Measurements from ENCODE around the gene EPN2.

The EPN2 gene

GRCh38 chr17:19281161-19281560 lies 44.0 kb downstream of the EPN2 start:
- peaks cover 15% of the 10 kb centered on the region for H3K4me1 ChIP-seq (ENCODE audit: control insufficient read depth, insufficient read depth, low read length)
- H3K4me3 ChIP-seq (ENCODE audit: low read length in 2 of 2), result no peak overlapping the region
- H3K9ac ChIP-seq (ENCODE audit: low read length in 2 of 2), result no peak overlapping the region
- no peaks in the 10 kb centered on the region for H3K27me3 ChIP-seq (ENCODE audit: control insufficient read depth in 1 of 2, insufficient read depth in 2 of 2, low read length in 2 of 2)
- no peak overlapping the region for H3K27ac ChIP-seq (ENCODE audit: low read length)
- H3K36me3 ChIP-seq (ENCODE audit: control insufficient read depth in 2 of 2, insufficient read depth in 2 of 2, low read length in 2 of 2), result peaks cover 0 to 7% of the 10 kb centered on the region in 2 donors
- H3K9me3 ChIP-seq (ENCODE audit: control insufficient read depth in 2 of 2, low read length in 2 of 2), result no peaks in the 10 kb centered on the region

GRCh38 chr17:19284005-19284959 lies 47.1 kb downstream of the EPN2 start:
- Histone ChIP-seq H3K9ac (ENCODE audit: low read length in 2 of 2) (no peak overlapping the region), H3K27ac (ENCODE audit: low read length) (no peak overlapping the region), H3K4me3 (ENCODE audit: low read length in 2 of 2) (no peak overlapping the region), H3K4me1 (ENCODE audit: control insufficient read depth, insufficient read depth, low read length) (peaks cover 39% of the 10 kb centered on the region), H3K9me3 (ENCODE audit: control insufficient read depth in 2 of 2, low read length in 2 of 2) (no peaks in the 10 kb centered on the region), H3K36me3 (ENCODE audit: control insufficient read depth in 2 of 2, insufficient read depth in 2 of 2, low read length in 2 of 2) (peaks cover 0 to 7% of the 10 kb centered on the region in 2 donors), H3K27me3 (ENCODE audit: control insufficient read depth in 1 of 2, insufficient read depth in 2 of 2, low read length in 2 of 2) (no peaks in the 10 kb centered on the region)

DNA sequence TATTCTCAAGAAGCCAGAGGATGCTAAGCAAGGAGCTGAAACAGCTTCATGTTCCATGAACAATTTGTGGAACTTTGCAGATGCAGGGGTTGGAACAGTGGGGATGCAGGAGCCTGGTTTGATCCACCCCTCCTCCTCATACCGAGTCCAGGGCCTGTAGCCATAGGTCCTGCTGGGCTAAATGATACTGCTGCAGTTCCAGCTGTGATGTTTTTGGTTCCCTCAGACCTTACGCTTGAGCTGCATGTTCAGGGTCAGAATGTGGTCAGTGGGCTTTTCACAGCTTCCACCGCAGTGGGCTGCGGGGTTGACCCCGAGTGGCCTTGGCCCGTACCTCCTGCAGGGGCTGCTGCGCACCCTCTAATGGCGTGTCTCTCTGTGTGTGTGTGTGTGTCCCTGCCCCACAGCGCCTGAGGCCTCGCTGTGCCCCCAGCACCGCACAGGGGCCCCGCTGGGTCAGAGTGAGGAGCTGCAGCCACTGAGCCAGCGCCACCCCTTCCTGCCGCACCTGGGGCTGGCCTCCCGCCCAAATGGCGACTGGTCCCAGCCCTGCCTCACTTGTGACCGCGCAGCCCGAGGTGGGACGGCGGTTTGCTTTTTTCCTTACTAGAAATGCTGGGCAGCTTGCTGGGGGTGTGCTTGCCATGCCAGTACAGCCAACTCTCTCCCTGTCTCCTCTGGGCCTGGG lies 48.2 kb downstream of the EPN2 start:
- Histone ChIP-seq H3K27ac (ENCODE audit: low read length) (no peak overlapping the region), H3K4me3 (ENCODE audit: low read length in 2 of 2) (no peak overlapping the region), H3K4me1 (ENCODE audit: control insufficient read depth, insufficient read depth, low read length) (peaks cover 49% of the 10 kb centered on the region)

GRCh38 chr17:19286751-19287341 lies 49.7 kb downstream of the EPN2 start:
- peak overlapping the region; percentile 2 to 44 for H3K4me3 ChIP-seq (ENCODE audit: low read length in 2 of 2)
- H3K27me3 ChIP-seq (ENCODE audit: control insufficient read depth in 1 of 2, insufficient read depth in 2 of 2, low read length in 2 of 2), result no peaks in the 10 kb centered on the region
- peaks cover 0 to 6% of the 10 kb centered on the region in 2 donors for H3K36me3 ChIP-seq (ENCODE audit: control insufficient read depth in 2 of 2, insufficient read depth in 2 of 2, low read length in 2 of 2)
- H3K9me3 ChIP-seq (ENCODE audit: control insufficient read depth in 2 of 2, low read length in 2 of 2), result no peaks in the 10 kb centered on the region
- peak overlapping the region; percentile 55 for H3K27ac ChIP-seq (ENCODE audit: low read length)
- H3K4me1 ChIP-seq (ENCODE audit: control insufficient read depth, insufficient read depth, low read length), result peaks cover 63% of the 10 kb centered on the region
- H3K9ac ChIP-seq (ENCODE audit: low read length in 2 of 2), result no peak overlapping the region

More for the DNA sequence above, 48.2 kb downstream of the EPN2 start:
- H3K9me3 ChIP-seq (ENCODE audit: control insufficient read depth in 2 of 2, low read length in 2 of 2), result no peaks in the 10 kb centered on the region
- H3K9ac ChIP-seq (ENCODE audit: low read length in 2 of 2), result no peak overlapping the region
- H3K27me3 ChIP-seq (ENCODE audit: control insufficient read depth in 1 of 2, insufficient read depth in 2 of 2, low read length in 2 of 2), result no peaks in the 10 kb centered on the region
- peaks cover 0 to 7% of the 10 kb centered on the region in 2 donors for H3K36me3 ChIP-seq (ENCODE audit: control insufficient read depth in 2 of 2, insufficient read depth in 2 of 2, low read length in 2 of 2)

DNA sequence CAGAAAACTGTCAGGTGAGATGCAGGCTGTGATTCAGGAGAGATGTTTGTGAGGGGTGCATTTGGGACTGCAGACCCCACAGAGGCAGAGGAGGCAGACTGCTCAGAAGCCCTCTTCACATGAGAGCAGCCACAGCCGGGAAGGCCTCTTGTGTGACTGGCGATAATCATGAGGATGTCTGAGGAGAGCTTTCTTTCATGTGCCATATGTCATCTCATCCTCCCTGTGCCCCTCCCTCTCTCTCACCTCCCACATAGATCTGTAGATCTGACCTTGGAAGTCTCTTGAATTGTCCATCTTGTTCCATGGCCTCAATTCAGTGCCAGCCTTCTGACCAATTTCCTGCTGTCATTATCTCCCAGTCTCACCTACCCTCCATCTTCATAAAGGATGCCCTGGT lies 50.5 kb downstream of the EPN2 start:
- H3K9me3 ChIP-seq (ENCODE audit: control insufficient read depth in 2 of 2, low read length in 2 of 2), result no peaks in the 10 kb centered on the region
- peak overlapping the region in 1 of 2 donors; percentile 44 for H3K4me3 ChIP-seq (ENCODE audit: low read length in 2 of 2)
- peaks cover 69% of the 10 kb centered on the region for H3K4me1 ChIP-seq (ENCODE audit: control insufficient read depth, insufficient read depth, low read length)
- H3K36me3 ChIP-seq (ENCODE audit: control insufficient read depth in 2 of 2, insufficient read depth in 2 of 2, low read length in 2 of 2), result peaks cover 0 to 3% of the 10 kb centered on the region in 2 donors
- no peak overlapping the region for H3K9ac ChIP-seq (ENCODE audit: low read length in 2 of 2)
- no peaks in the 10 kb centered on the region for H3K27me3 ChIP-seq (ENCODE audit: control insufficient read depth in 1 of 2, insufficient read depth in 2 of 2, low read length in 2 of 2)
- peak overlapping the region; percentile 55 for H3K27ac ChIP-seq (ENCODE audit: low read length)

GRCh38 chr17:19288453-19288852 lies 51.3 kb downstream of the EPN2 start:
- Histone ChIP-seq H3K9ac (ENCODE audit: low read length in 2 of 2) (no peak overlapping the region), H3K27ac (ENCODE audit: low read length) (peak overlapping the region; percentile 55), H3K4me3 (ENCODE audit: low read length in 2 of 2) (no peak overlapping the region), H3K4me1 (ENCODE audit: control insufficient read depth, insufficient read depth, low read length) (peaks cover 69% of the 10 kb centered on the region), H3K27me3 (ENCODE audit: control insufficient read depth in 1 of 2, insufficient read depth in 2 of 2, low read length in 2 of 2) (no peaks in the 10 kb centered on the region), H3K36me3 (ENCODE audit: control insufficient read depth in 2 of 2, insufficient read depth in 2 of 2, low read length in 2 of 2) (no peaks in the 10 kb centered on the region), H3K9me3 (ENCODE audit: control insufficient read depth in 2 of 2, low read length in 2 of 2) (no peaks in the 10 kb centered on the region)

GRCh38 chr17:19290066-19290705 lies 53.0 kb downstream of the EPN2 start:
- Histone ChIP-seq H3K36me3 (ENCODE audit: control insufficient read depth in 2 of 2, insufficient read depth in 2 of 2, low read length in 2 of 2) (no peaks in the 10 kb centered on the region), H3K27me3 (ENCODE audit: control insufficient read depth in 1 of 2, insufficient read depth in 2 of 2, low read length in 2 of 2) (no peaks in the 10 kb centered on the region), H3K4me3 (ENCODE audit: low read length in 2 of 2) (no peak overlapping the region), H3K4me1 (ENCODE audit: control insufficient read depth, insufficient read depth, low read length) (peaks cover 65% of the 10 kb centered on the region), H3K27ac (ENCODE audit: low read length) (peak overlapping the region; percentile 49), H3K9ac (ENCODE audit: low read length in 2 of 2) (no peak overlapping the region), H3K9me3 (ENCODE audit: control insufficient read depth in 2 of 2, low read length in 2 of 2) (no peaks in the 10 kb centered on the region)

GRCh38 chr17:19291646-19292376 lies 54.6 kb downstream of the EPN2 start:
- no peaks in the 10 kb centered on the region for H3K9me3 ChIP-seq (ENCODE audit: control insufficient read depth in 2 of 2, low read length in 2 of 2)
- no peaks in the 10 kb centered on the region for H3K27me3 ChIP-seq (ENCODE audit: control insufficient read depth in 1 of 2, insufficient read depth in 2 of 2, low read length in 2 of 2)
- H3K27ac ChIP-seq (ENCODE audit: low read length), result peak overlapping the region; percentile 18
- H3K36me3 ChIP-seq (ENCODE audit: control insufficient read depth in 2 of 2, insufficient read depth in 2 of 2, low read length in 2 of 2), result no peaks in the 10 kb centered on the region
- H3K4me3 ChIP-seq (ENCODE audit: low read length in 2 of 2), result no peak overlapping the region
- no peak overlapping the region for H3K9ac ChIP-seq (ENCODE audit: low read length in 2 of 2)
- peaks cover 58% of the 10 kb centered on the region for H3K4me1 ChIP-seq (ENCODE audit: control insufficient read depth, insufficient read depth, low read length)

DNA sequence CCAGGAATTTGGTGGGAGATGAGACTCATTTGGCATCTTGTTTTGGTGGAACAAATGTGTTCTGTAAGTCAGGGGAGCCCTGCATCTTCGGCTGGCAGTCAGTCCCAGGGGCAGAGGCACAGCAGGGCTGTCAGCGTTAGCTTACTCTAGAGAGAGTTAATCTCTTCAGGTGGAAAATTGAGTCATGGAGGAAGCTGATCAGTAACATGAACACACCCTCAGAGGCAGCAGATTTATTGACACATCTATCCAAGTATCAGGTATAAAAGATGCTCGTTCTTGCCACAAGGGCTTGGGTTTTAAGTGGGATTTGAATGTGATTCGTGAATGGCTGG lies 55.2 kb downstream of the EPN2 start:
- Histone ChIP-seq H3K9me3 (ENCODE audit: control insufficient read depth in 2 of 2, low read length in 2 of 2) (no peaks in the 10 kb centered on the region), H3K9ac (ENCODE audit: low read length in 2 of 2) (no peak overlapping the region), H3K4me1 (ENCODE audit: control insufficient read depth, insufficient read depth, low read length) (peaks cover 58% of the 10 kb centered on the region), H3K27ac (ENCODE audit: low read length) (no peak overlapping the region), H3K27me3 (ENCODE audit: control insufficient read depth in 1 of 2, insufficient read depth in 2 of 2, low read length in 2 of 2) (no peaks in the 10 kb centered on the region), H3K4me3 (ENCODE audit: low read length in 2 of 2) (no peak overlapping the region), H3K36me3 (ENCODE audit: control insufficient read depth in 2 of 2, insufficient read depth in 2 of 2, low read length in 2 of 2) (no peaks in the 10 kb centered on the region)

DNA sequence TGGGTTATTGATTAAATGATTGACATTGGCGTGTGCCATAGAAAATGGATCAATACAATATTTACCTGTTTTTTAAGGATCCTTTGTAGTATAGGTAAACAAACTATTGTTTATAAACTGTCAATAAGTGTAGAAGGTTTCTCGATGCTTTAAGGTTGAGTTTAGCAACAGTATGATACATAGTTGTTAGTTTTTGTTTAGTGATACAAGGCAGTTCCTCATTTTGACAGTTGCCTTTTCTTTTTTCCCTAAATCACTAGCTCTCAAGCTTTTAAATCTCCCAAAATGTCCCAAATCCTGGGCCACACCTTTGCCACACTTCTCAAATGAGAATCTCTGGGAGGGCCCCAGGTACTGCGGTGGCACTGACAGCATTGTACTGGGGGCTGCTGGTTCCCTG lies 57.3 kb downstream of the EPN2 start:
- H3K4me1 ChIP-seq (ENCODE audit: control insufficient read depth, insufficient read depth, low read length), result peaks cover 55% of the 10 kb centered on the region
- H3K27me3 ChIP-seq (ENCODE audit: control insufficient read depth in 1 of 2, insufficient read depth in 2 of 2, low read length in 2 of 2), result no peaks in the 10 kb centered on the region
- no peak overlapping the region for H3K4me3 ChIP-seq (ENCODE audit: low read length in 2 of 2)
- H3K9ac ChIP-seq (ENCODE audit: low read length in 2 of 2), result peak overlapping the region in 1 of 2 donors; percentile 27
- H3K27ac ChIP-seq (ENCODE audit: low read length), result no peak overlapping the region
- H3K9me3 ChIP-seq (ENCODE audit: control insufficient read depth in 2 of 2, low read length in 2 of 2), result no peaks in the 10 kb centered on the region
- no peaks in the 10 kb centered on the region for H3K36me3 ChIP-seq (ENCODE audit: control insufficient read depth in 2 of 2, insufficient read depth in 2 of 2, low read length in 2 of 2)

Measured in stomach smooth muscle (tissue), 2 donors.